B cell (primary cell): ENCODE data around the gene TMPRSS15.

Experiments used
- EZH2 ChIP-seq: IDR thresholded peaks from 2 replicates; pipeline ENCODE4 v1.6.1; 2012; ENCODE audit warnings: borderline replicate concordance, low read depth, mild to moderate bottlenecking, moderate library complexity, low read length; ENCODE audit not compliant: insufficient read depth, poor library complexity, severe bottlenecking
- TF ChIP-seq, protein P1 (sequence below): fragments of 200-600 bp; IDR thresholded peaks from one replicate; pipeline ENCODE4 v1.8.0; 2022; ENCODE audit warnings: antibody characterized with exemption, mild to moderate bottlenecking

DNA sequence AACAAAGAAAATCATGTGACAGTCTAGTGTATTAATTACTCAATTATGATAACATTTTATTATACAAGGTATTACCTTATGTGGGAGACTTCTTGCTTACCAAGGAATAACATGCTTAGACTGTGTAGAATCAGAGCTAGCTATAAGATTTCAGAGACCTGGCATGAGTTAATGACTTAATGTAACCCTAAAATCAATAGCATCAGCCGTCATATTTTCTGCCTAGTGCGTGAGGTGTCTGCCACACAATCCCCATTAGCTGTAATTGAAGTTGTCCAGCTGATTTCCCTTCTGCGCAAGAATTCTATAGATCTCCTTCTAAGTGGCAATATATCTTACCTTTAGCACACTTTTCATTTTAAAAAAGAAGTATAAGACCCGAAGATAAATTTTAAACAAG lies 130.2 kb downstream of the TMPRSS15 start:
- no peak for TF ChIP-seq EZH2
- TF ChIP-seq, protein P1, sequence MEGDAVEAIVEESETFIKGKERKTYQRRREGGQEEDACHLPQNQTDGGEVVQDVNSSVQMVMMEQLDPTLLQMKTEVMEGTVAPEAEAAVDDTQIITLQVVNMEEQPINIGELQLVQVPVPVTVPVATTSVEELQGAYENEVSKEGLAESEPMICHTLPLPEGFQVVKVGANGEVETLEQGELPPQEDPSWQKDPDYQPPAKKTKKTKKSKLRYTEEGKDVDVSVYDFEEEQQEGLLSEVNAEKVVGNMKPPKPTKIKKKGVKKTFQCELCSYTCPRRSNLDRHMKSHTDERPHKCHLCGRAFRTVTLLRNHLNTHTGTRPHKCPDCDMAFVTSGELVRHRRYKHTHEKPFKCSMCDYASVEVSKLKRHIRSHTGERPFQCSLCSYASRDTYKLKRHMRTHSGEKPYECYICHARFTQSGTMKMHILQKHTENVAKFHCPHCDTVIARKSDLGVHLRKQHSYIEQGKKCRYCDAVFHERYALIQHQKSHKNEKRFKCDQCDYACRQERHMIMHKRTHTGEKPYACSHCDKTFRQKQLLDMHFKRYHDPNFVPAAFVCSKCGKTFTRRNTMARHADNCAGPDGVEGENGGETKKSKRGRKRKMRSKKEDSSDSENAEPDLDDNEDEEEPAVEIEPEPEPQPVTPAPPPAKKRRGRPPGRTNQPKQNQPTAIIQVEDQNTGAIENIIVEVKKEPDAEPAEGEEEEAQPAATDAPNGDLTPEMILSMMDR = no peak
